Measurements from ENCODE around the gene PACS1.

- TF ChIP-seq CTCF (IDR thresholded peaks at IDR 0.05) (no peak), EZH2 (IDR thresholded peaks at IDR 0.05; ENCODE audit: borderline replicate concordance, insufficient read depth, low read depth, low read length, poor library complexity, severe bottlenecking) (no peak)
Observed at GRCh38 chr11:66283461-66284105, 213.5 kb downstream of the PACS1 start.
